HG02571 (cell line): ENCODE measurements around the gene PCDH1.
A peak's percentile ranks its signal among the peaks of the same experiment; 100 is the strongest.

ENCODE experiments used
- ATAC-seq: cut with Tn5 transposase; IDR thresholded peaks from one replicate; pipeline ENCODE4 v1.9.1; 2021; ENCODE audit warnings: mild to moderate bottlenecking, moderate library complexity; ENCODE audit not compliant: unreplicated experiment

PCDH1 gene

DNA sequence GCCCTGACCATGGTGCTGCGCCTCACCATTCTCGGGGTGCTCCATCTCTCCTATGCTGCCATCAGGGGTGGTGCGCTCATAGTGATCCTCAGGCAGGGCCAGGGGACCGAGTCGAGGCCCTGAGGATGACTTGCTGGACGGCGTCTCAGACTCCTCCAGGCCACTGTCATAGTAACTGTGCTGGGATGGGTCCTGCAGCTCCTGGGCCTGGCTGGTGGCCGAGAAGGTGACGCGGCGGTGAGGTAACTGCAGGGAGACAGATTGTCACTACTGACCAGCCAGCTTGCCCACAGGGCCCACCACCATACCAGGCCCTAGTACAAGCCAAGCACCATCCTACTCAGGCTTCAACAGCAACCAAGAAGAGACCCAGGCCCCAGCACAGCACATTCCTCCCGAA, 21.0 kb downstream of the PCDH1 start:
- ATAC-seq = no peak

- ATAC-seq = no peak
These were observed 22.0 kb downstream of the PCDH1 start for GRCh38 chr5:141856037-141856790.

- no peak for ATAC-seq
These were observed 22.8 kb downstream of the PCDH1 start for GRCh38 chr5:141855265-141856036.

GRCh38 chr5:141853895-141854626, 24.1 kb downstream of the PCDH1 start:
- ATAC-seq = no peak

- ATAC-seq = no peak
These were observed 25.8 kb downstream of the PCDH1 start for GRCh38 chr5:141852448-141852847.

DNA sequence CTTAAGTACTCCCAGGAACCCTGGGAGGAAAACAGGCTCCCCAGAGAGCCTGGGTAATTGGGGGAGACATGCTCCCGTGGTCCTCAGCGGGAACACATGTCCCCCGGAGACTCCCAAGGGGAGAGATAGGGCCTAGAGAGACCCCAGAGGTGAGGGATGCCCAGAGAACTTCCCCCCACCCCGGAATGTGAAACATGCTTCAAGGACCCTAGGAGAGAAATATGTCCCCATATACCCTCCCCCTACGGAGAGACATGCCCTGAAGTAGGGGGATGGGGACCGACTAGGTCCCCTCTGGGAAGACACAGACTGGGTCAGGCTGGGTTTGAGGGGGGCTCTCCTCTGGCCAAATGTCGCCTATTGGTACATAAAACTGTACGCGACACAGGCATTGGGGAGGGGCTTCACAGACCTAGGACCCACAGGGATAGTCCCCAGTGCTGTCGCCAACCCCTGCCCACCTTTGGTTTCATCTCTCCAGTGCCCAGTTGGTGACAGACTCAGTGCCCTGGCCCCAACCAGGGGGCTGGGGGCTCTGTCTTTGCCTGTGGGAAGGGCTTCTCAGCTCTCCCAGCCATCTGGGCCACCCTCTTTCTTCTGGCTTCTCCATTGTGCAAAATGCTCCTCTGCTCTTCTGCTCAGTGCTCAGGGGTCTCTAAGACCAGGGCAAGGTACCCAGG, 26.9 kb downstream of the PCDH1 start:
- ATAC-seq = no peak

DNA sequence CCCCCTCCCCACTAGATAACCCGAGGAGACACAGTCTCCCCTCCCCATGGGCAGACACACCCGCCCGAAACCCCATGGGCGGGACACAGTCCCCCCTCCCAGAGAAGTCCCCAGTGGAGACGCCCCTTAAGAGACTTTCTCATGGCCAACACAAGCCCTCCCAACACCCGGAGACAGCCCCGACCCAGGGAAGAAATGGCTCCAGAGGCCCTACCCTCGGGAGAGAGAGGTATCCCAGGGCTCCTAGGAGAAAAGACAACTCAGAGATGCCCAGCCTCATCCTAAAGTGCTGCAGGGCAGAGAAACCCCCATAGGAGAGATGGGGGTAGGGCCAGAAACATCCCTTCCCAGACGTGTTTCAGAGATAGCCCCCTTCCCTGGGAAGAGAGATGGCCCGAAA, 27.4 kb downstream of the PCDH1 start:
- no peak for ATAC-seq

DNA sequence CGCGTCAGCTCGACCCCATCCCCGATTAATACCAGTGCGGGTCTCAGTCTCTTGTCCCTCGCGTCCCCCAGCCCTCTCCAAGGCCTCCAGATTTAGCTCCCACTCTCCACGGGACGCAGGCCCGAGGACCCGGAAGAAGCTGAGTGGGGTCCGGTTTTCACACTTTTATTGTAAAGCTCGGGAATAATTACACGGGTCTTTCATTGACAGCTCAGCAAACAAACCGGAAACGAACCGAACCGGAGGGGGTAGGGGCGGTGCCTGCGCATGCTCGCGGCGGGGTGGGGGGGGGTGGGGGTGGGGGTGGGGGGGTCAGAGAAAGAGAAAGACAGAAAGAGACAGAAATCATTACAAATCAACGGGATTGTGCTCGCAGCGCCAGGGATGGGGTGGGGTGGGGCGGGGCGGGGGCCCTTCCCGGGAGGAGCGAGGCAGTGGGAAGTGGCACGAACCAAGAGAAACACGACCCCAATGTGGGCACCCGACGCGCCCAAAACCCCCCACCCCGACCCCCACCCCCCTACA, 27.9 kb downstream of the PCDH1 start:
- peak; percentile 20 for ATAC-seq

GRCh38 chr5:141849415-141850243, 28.6 kb downstream of the PCDH1 start:
- ATAC-seq = peak; percentile 79

DNA sequence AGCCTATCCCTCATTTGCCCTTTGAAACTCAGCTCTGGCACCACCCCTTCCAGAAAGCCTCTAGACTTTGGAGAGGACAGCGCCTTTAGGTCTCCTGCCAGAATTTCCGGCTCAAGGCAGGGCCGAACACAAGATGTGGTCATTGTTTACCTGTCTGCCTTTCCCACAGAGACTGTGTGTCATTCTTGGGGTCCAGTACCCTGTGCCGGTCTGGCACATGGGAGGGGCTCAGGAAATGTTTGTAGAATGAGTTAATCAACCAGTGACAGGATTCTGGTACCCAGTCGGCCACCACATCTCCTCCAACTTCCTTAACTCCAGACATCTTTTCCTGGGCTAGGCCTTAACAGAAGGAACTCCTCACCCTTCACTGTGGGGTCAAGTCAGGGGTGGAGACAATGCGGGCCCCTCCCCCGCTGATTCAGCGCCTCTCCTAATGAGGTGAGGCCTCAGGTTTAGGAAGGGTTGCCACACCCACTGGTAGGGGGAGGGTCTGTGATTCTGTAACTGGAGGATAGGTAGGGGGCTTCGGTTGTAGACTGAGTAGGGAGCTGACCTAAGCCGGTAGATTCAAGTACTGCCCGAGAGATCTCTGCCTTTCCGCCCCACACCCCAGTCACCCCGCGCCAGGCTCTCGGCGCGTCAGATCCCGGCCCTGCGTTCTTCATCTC, 29.3 kb downstream of the PCDH1 start:
- ATAC-seq = peak; percentile 14

- no peak for ATAC-seq
These were observed 32.2 kb downstream of the PCDH1 start for GRCh38 chr5:141846031-141846430.

DNA sequence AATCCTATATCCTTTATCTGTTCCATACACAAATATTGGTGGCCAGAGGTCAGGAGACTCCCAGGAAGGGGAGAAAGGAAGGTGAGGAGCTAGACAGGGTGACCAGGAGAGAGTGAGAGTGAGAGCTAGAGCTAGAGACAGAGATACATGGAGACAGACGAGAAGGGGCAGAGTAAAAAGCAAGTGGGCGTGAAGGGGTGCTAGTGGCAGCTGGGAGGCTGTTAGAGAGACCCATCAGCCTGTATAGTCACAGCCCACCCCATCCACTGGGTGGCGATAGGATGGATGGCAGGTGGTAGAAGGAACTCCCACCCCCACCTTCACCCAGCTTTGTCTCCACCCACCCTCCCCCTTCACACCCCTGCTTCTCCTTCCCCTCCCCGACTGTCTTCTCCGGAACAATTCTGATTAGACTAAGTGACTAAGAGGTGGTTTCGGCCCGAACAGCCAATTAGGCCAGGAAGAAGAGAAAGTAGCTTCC, 32.8 kb downstream of the PCDH1 start:
- ATAC-seq = no peak

- no peak for ATAC-seq
These were observed 33.7 kb downstream of the PCDH1 start for GRCh38 chr5:141844414-141845097.

DNA sequence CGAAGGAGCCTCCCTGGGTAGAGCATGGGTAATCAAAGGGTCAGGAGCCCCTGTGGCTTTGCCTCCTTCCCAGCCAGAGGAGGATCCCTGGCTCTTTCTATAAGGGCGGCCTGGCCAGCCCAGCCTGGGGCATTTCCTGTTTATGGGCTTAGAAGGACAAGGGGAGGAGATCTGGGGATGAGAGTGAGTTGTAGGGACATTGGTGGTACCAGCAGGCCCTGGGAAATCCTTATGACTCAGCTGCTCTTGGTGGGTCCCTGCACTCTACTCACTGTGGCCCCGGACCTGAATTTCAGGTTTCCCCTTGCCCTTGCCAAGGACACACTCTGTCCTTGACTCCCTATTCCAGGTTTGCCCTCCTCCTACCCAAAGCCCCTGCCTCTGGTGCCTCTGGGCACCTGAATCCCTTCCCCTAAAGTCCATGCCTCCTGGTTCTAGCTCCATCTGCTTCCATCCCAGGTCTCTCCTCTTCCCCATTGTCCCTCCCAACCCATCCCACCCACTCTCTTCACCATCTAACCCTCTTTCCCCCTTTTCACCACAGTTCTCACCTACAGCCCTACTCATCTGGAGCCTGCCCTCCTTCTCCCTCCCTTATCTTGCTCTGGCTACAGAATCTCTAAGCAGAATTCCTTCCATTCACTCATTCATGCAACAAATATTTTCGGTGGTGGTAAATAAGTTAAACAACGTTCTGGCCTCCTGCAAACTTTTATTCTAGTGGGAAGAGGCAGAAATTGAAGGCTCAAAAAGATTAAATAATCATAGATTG, 34.9 kb downstream of the PCDH1 start:
- no peak for ATAC-seq

- no peak for ATAC-seq
These were observed 36.6 kb downstream of the PCDH1 start for GRCh38 chr5:141841378-141842180.

- no peak for ATAC-seq
These were observed 37.3 kb downstream of the PCDH1 start for GRCh38 chr5:141840826-141841360.

- ATAC-seq = no peak
These were observed 37.9 kb downstream of the PCDH1 start for GRCh38 chr5:141840280-141840812.
